BJ (cell line): Measurements from ENCODE around the gene ODF2. TPM values are rescaled to one million over a fixed set of nuclear protein-coding genes. Genes with fewer than 3 reads are reported as not detected.
A peak's percentile ranks its signal among the peaks of the same experiment; 100 is the strongest.
"Not testable (repeated sequence)": the region's sequence is repeated elsewhere in the genome, so short reads cannot be mapped to it uniquely, and the experiment has no call there.

Experiments
- CTCF ChIA-PET: fragments of 350-600 bp; formaldehyde crosslinking; extraction: SDS; loops from one replicate; lab custom pipeline; 2021; ENCODE audit warnings: antibody characterized with exemption, inconsistent platforms; lab: Yijun Ruan, JAX
- POLR2A ChIA-PET: fragments of 300-600 bp; sonication (Branson Sonifier 250); formaldehyde crosslinking; extraction: SDS; loops from one replicate; lab custom pipeline; 2021; ENCODE audit warnings: antibody characterized with exemption; lab: Charles Lee
- DNase-seq: peaks from one replicate; pipeline ENCODE4 v3.0.0-alpha.2; 2011; ENCODE audit warnings: low read depth
- H3K27me3 ChIP-seq: 2 replicates; pipeline ENCODE4 v1.6.0; 2011; ENCODE audit warnings: low read length; ENCODE audit not compliant: control insufficient read depth, insufficient read depth
- H3K36me3 ChIP-seq: 2 replicates; pipeline ENCODE4 v1.5.1; 2011; ENCODE audit warnings: low read length; ENCODE audit not compliant: control insufficient read depth, insufficient read depth
- H3K4me3 ChIP-seq: 2 replicates; pipeline ENCODE4 v1.5.1; 2011; ENCODE audit warnings: low read depth, mild to moderate bottlenecking, control low read depth, low read length
- CTCF ChIP-seq: IDR thresholded peaks from 2 replicates; pipeline ENCODE4 v1.5.1; 2011; ENCODE audit warnings: low read depth, mild to moderate bottlenecking, control low read depth, inconsistent platforms, low read length, moderate library complexity; ENCODE audit not compliant: insufficient read depth
- polyA plus RNA-seq: library from polyadenylated mRNA; depleted of rRNA; stranded (reverse); fragments of >200 nt; gene quantifications from 2 replicates; pipeline ENCODE4 v1.2.3, GENCODE V29; 2011

Gene ODF2
- polyA plus RNA-seq, 1 experiment = 21.5 TPM

GRCh38 chr9:128497824-128498610, 42.2 kb downstream of the ODF2 start:
- H3K36me3 ChIP-seq = peaks cover 20% of the 10 kb centered on the region
- H3K4me3 ChIP-seq = no peak overlapping the region
- no peaks in the 10 kb centered on the region for H3K27me3 ChIP-seq
- no peak for DNase-seq
- ChIA-PET POLR2A (interaction anchor here (0.6 kb wide), 1 partner anchor 11 kb away, joined by 3 read pairs; no protein-coding TSS in a partner anchor), CTCF (interaction anchor here (1.0 kb wide), 1 partner anchor 59 kb away, joined by 3 read pairs; no protein-coding TSS in a partner anchor)
- TF ChIP-seq CTCF = no peak

GRCh38 chr9:128498911-128499310, 43.1 kb downstream of the ODF2 start:
- POLR2A ChIA-PET = interaction anchor here (0.6 kb wide), 1 partner anchor 10 kb away, joined by 3 read pairs; no protein-coding TSS in a partner anchor
- Histone ChIP-seq H3K27me3 (no peaks in the 10 kb centered on the region), H3K4me3 (no peak overlapping the region), H3K36me3 (peaks cover 20% of the 10 kb centered on the region)
- CTCF ChIA-PET = no interaction called here
- DNase-seq = no peak
- no peak for TF ChIP-seq CTCF

- H3K36me3 ChIP-seq = peaks cover 16% of the 10 kb centered on the region
- ChIA-PET POLR2A (no interaction called here), CTCF (interaction anchor here (1.5 to 1.7 kb wide), 2 partner anchors 8 to 50 kb away, joined by 3 to 4 read pairs; no protein-coding TSS in a partner anchor)
These were observed 44.1 kb downstream of the ODF2 start for GRCh38 chr9:128499920-128500319.

GRCh38 chr9:128503415-128503825, 47.6 kb downstream of the ODF2 start:
- peak; percentile 81 for DNase-seq
- POLR2A ChIA-PET = not testable (repeated sequence)

More at GRCh38 chr9:128499920-128500319, 44.1 kb downstream of the ODF2 start:
- DNase-seq = no peak
- Histone ChIP-seq H3K27me3 (no peaks in the 10 kb centered on the region), H3K4me3 (no peak overlapping the region)
- TF ChIP-seq CTCF = no peak

GRCh38 chr9:128503870-128504269, 48.1 kb downstream of the ODF2 start:
- no peak for TF ChIP-seq CTCF
- no peaks in the 10 kb centered on the region for H3K27me3 ChIP-seq
- POLR2A ChIA-PET = no interaction called here
- CTCF ChIA-PET = interaction anchor here (0.8 kb wide), 1 partner anchor 162 kb away, joined by 3 read pairs; no protein-coding TSS in a partner anchor
- peaks cover 7% of the 10 kb centered on the region for H3K36me3 ChIP-seq
- peak overlapping the region; percentile 82 for H3K4me3 ChIP-seq
- no peak for DNase-seq

More at GRCh38 chr9:128503415-128503825, 47.6 kb downstream of the ODF2 start:
- H3K4me3 ChIP-seq, H3K27me3 ChIP-seq, H3K36me3 ChIP-seq: not testable (repeated sequence)
- CTCF ChIA-PET = interaction anchor here (0.8 kb wide), 1 partner anchor 162 kb away, joined by 3 read pairs; no protein-coding TSS in a partner anchor
